Liver (tissue), 9 donors: ENCODE results near the gene ARHGAP1. TPM values are rescaled to one million over a fixed set of nuclear protein-coding genes. Genes with fewer than 3 reads are reported as not detected.

Source experiments
- DNase-seq: peaks from one replicate; pipeline ENCODE4 v3.0.0-alpha.2; 2017; ENCODE audit warnings: low spot score
- H3K27ac ChIP-seq, 2 donors: one replicate each; pipeline ENCODE4 v1.7.0; 2013; ENCODE audit warnings: inconsistent platforms in 2 of 2, low read length in 2 of 2, control low read depth in 1 of 2, low read depth in 1 of 2, mild to moderate bottlenecking in 1 of 2
- H3K27me3 ChIP-seq, 4 donors: one replicate each; pipeline versions ENCODE4 v1.6.1 to v1.7.0; 2013; ENCODE audit warnings: low read length in 3 of 4, inconsistent platforms in 1 of 4, mild to moderate bottlenecking in 1 of 4, moderate library complexity in 1 of 4; ENCODE audit not compliant: control insufficient read depth in 4 of 4, insufficient read depth in 4 of 4
- H3K36me3 ChIP-seq, 4 donors: one replicate each; pipeline versions ENCODE4 v1.6.1 to v1.7.0; 2013; ENCODE audit warnings: low read length in 3 of 4, mild to moderate bottlenecking in 3 of 4, low read depth in 1 of 4, moderate library complexity in 1 of 4; ENCODE audit not compliant: control insufficient read depth in 4 of 4, insufficient read depth in 3 of 4
- H3K4me1 ChIP-seq, 4 donors: one replicate each; pipeline versions ENCODE4 v1.6.1 to v1.7.0; 2013; ENCODE audit warnings: low read length in 3 of 4, mild to moderate bottlenecking in 3 of 4, moderate library complexity in 1 of 4; ENCODE audit not compliant: control insufficient read depth in 4 of 4, insufficient read depth in 4 of 4
- H3K4me3 ChIP-seq, 3 donors: one replicate each; pipeline versions ENCODE4 v1.6.1 to v1.7.0; 2013; ENCODE audit warnings: low read length in 3 of 3, control low read depth in 1 of 3, low read depth in 1 of 3, mild to moderate bottlenecking in 1 of 3
- H3K9ac ChIP-seq, 2 donors: one replicate each; pipeline ENCODE4 v1.7.0; 2013; ENCODE audit warnings: low read length in 2 of 2, mild to moderate bottlenecking in 2 of 2, moderate library complexity in 2 of 2, control low read depth in 1 of 2, low read depth in 1 of 2
- H3K9me3 ChIP-seq, 4 donors: one replicate each; pipeline versions ENCODE4 v1.6.1 to v1.7.0; 2013; ENCODE audit warnings: low read length in 3 of 4; ENCODE audit not compliant: control insufficient read depth in 4 of 4
- ATF3 ChIP-seq: IDR thresholded peaks from 2 replicates; pipeline ENCODE4 v1.6.1; 2016; ENCODE audit warnings: antibody characterized with exemption
- CTCF ChIP-seq: fragments of 150-350 bp; IDR thresholded peaks from 2 replicates; pipeline ENCODE4 v1.5.1; 2017; ENCODE audit warnings: improper control_type of control experiment, low read depth, low read length; ENCODE audit not compliant: missing input control
- EGR1 ChIP-seq, 2 donors: IDR thresholded peaks; 2 replicates each; pipeline ENCODE4 v1.6.1; 2016 to 2018; ENCODE audit warnings: antibody characterized with exemption in 2 of 2, low read depth in 2 of 2
- FOXA1 ChIP-seq: IDR thresholded peaks from 2 replicates; pipeline ENCODE4 v1.6.1; 2016; ENCODE audit warnings: antibody characterized with exemption
- FOXA2 ChIP-seq: IDR thresholded peaks from 2 replicates; pipeline ENCODE4 v1.6.1; 2016; ENCODE audit warnings: antibody characterized with exemption
- GABPA ChIP-seq, 2 donors: IDR thresholded peaks in 1 of 2; conservative IDR thresholded peaks in 1 of 2; 2 replicates each; pipeline ENCODE4 v1.6.1; 2016; ENCODE audit warnings: antibody characterized with exemption in 2 of 2, mild to moderate bottlenecking in 1 of 2, moderate library complexity in 1 of 2
- HNF4G ChIP-seq: IDR thresholded peaks from 2 replicates; pipeline ENCODE4 v1.6.1; 2016; ENCODE audit warnings: antibody characterized with exemption
- NR2F2 ChIP-seq: IDR thresholded peaks from 2 replicates; pipeline ENCODE4 v1.6.1; 2016; ENCODE audit warnings: antibody characterized with exemption
- REST ChIP-seq: IDR thresholded peaks from 2 replicates; pipeline ENCODE4 v1.6.1; 2016; ENCODE audit warnings: antibody characterized with exemption, mild to moderate bottlenecking
- SP1 ChIP-seq: IDR thresholded peaks from 2 replicates; pipeline ENCODE4 v1.6.1; 2018; ENCODE audit warnings: antibody characterized with exemption, mild to moderate bottlenecking
- TAF1 ChIP-seq: conservative IDR thresholded peaks from 2 replicates; pipeline ENCODE4 v1.6.1; 2016; ENCODE audit warnings: antibody characterized with exemption, mild to moderate bottlenecking
- YY1 ChIP-seq: IDR thresholded peaks from 2 replicates; pipeline ENCODE4 v1.6.1; 2016; ENCODE audit warnings: antibody characterized with exemption, mild to moderate bottlenecking
- ZBTB33 ChIP-seq: IDR thresholded peaks from 2 replicates; pipeline ENCODE4 v1.6.1; 2016; ENCODE audit warnings: antibody characterized with exemption
- WGBS: extraction: QIAGEN DNeasy Blood & Tissue Kit; methylation state at CpG from one replicate; pipeline ENCODE4 v1.1.7; 2013; 5-methylcytosine and 5-hydroxymethylcytosine counted together
- polyA plus RNA-seq, 2 donors: library from polyadenylated mRNA; stranded (reverse) in 1 of 2; unstranded in 1 of 2; fragments of 200-250 nt in 1 of 2; fragments of >200 nt in 1 of 2; fragmentation: Nextera tagmentation in 1 of 2; extraction: Ambion mirVana in 1 of 2; gene quantifications; one replicate each; pipeline versions ENCODE4 v1.2.1 to v1.2.3, GENCODE V29; 2013 to 2015
- total RNA-seq, 2 donors: library from RNA; depleted of rRNA; stranded (reverse); fragments of >200 nt; gene quantifications; one replicate each; pipeline ENCODE4 v1.2.3, GENCODE V29; 2014
- donor health status: healthy.
- donor health status: healthy.
- donor health status: healthy.
- donor health status: healthy.
- donor health status: healthy.

The ARHGAP1 gene
- total and polyA plus RNA-seq, 4 donors: 10.9 to 21.9 (median 20.1) TPM

- TF ChIP-seq TAF1 (no peak), GABPA (IDR thresholded peaks at IDR 0.05 in 1 of 2, conservative IDR thresholded peaks at IDR 0.05 in 1 of 2) (no peak), ATF3 (no peak)
- WGBS: 96% methylated on average over 5 of the region's 5 CpGs
- H3K27ac ChIP-seq: no peak overlapping the region
- no peak overlapping the region for H3K4me3 ChIP-seq
- no peak for DNase-seq
- H3K9ac ChIP-seq: no peak overlapping the region
- H3K36me3 ChIP-seq: peaks cover 0 to 3% (median under 1%) of the 10 kb centered on the region in 4 donors
- H3K4me1 ChIP-seq: peaks cover 7 to 21% (median 19%) of the 10 kb centered on the region in 4 donors
- H3K9me3 ChIP-seq: no peaks in the 10 kb centered on the region
- H3K27me3 ChIP-seq: no peaks in the 10 kb centered on the region
These were observed 62.9 kb downstream of the ARHGAP1 start for GRCh38 chr11:46637546-46637945.

GRCh38 chr11:46635557-46636139, 64.8 kb downstream of the ARHGAP1 start:
- Histone ChIP-seq H3K9me3 (no peaks in the 10 kb centered on the region), H3K27ac (no peak overlapping the region), H3K4me1 (peaks cover 7 to 20% (median 17%) of the 10 kb centered on the region in 4 donors), H3K27me3 (no peaks in the 10 kb centered on the region), H3K4me3 (no peak overlapping the region), H3K36me3 (peaks cover 0 to 3% (median 3%) of the 10 kb centered on the region in 4 donors), H3K9ac (no peak overlapping the region)
- no peak for TF ChIP-seq ATF3
- no peak for TF ChIP-seq FOXA2
- TF ChIP-seq CTCF: no peak
- no peak for TF ChIP-seq GABPA (IDR thresholded peaks at IDR 0.05 in 1 of 2, conservative IDR thresholded peaks at IDR 0.05 in 1 of 2)
- no peak for TF ChIP-seq NR2F2
- TF ChIP-seq HNF4G: no peak
- no peak for TF ChIP-seq YY1
- TF ChIP-seq SP1: no peak
- TF ChIP-seq REST: no peak
- TF ChIP-seq ZBTB33: no peak
- no peak for TF ChIP-seq FOXA1
- no peak for TF ChIP-seq EGR1 (IDR thresholded peaks at IDR 0.05; ENCODE audit: low read depth in 2 of 2)
- WGBS: 84% methylated on average over 5 of the region's 5 CpGs
- no peak for DNase-seq
